GM12878 (cell line): ENCODE measurements around the gene ITGAV.

Source experiments
- ATF2 ChIP-seq: IDR thresholded peaks from 2 replicates; pipeline ENCODE4 v1.6.1; 2012; ENCODE audit warnings: low read length, inconsistent platforms
- BRCA1 ChIP-seq: IDR thresholded peaks from 2 replicates; pipeline ENCODE4 v1.6.1; 2011; ENCODE audit warnings: low read depth, low read length, improper control_type of control experiment
- CREM ChIP-seq: IDR thresholded peaks from 2 replicates; pipeline ENCODE4 v1.6.1; 2014; ENCODE audit warnings: antibody characterized with exemption, low read depth
- CTCF ChIP-seq, 3 experiments: IDR thresholded peaks in 2 of 3; conservative IDR thresholded peaks in 1 of 3; 2 replicates each; pipeline ENCODE4 v1.5.1; 2011; ENCODE audit warnings: low read depth in 3 of 3, low read length in 3 of 3, mild to moderate bottlenecking in 3 of 3, control low read depth in 2 of 3, moderate library complexity in 2 of 3, inconsistent platforms in 1 of 3, mixed read lengths in 1 of 3; ENCODE audit not compliant: control insufficient read depth in 2 of 3, insufficient read depth in 1 of 3; ENCODE audit errors: extremely low read depth in 1 of 3
- EP300 ChIP-seq, 2 experiments: fragments of 150-350 bp in 1 of 2; IDR thresholded peaks; 2 replicates each; pipeline ENCODE4 v1.6.1; 2011 to 2012; ENCODE audit warnings: low read depth in 2 of 2, low read length in 2 of 2, borderline replicate concordance in 1 of 2, improper control_type of control experiment in 1 of 2, inconsistent platforms in 1 of 2; ENCODE audit not compliant: control insufficient read depth in 1 of 2
- FOS ChIP-seq: IDR thresholded peaks from 3 replicates; pipeline ENCODE4 v1.6.1; 2011; ENCODE audit warnings: borderline replicate concordance; ENCODE audit not compliant: insufficient read length; ENCODE audit errors: extremely low read depth
- MXI1 ChIP-seq: fragments of 150-350 bp; IDR thresholded peaks from 2 replicates; pipeline ENCODE4 v1.6.1; 2011; ENCODE audit warnings: low read depth, mild to moderate bottlenecking, inconsistent platforms, low read length, improper control_type of control experiment
- POLR2AphosphoS5 ChIP-seq: IDR thresholded peaks from 2 replicates; pipeline ENCODE4 v1.6.1; 2011; ENCODE audit warnings: mild to moderate bottlenecking, low read length, inconsistent platforms
- RAD21 ChIP-seq: IDR thresholded peaks from 2 replicates; pipeline ENCODE4 v1.6.1; 2011; ENCODE audit warnings: mild to moderate bottlenecking, low read depth, low read length, moderate library complexity; ENCODE audit not compliant: insufficient read depth
- ZNF592 ChIP-seq: fragments of 450-650 bp; IDR thresholded peaks from 2 replicates; pipeline ENCODE4 v1.6.1; 2017; ENCODE audit warnings: mild to moderate bottlenecking, moderate library complexity
- TF ChIP-seq, protein P1 (sequence below): fragments of 450-650 bp; IDR thresholded peaks from 2 replicates; pipeline ENCODE4 v1.6.1; 2014; ENCODE audit warnings: mild to moderate bottlenecking

DNA sequence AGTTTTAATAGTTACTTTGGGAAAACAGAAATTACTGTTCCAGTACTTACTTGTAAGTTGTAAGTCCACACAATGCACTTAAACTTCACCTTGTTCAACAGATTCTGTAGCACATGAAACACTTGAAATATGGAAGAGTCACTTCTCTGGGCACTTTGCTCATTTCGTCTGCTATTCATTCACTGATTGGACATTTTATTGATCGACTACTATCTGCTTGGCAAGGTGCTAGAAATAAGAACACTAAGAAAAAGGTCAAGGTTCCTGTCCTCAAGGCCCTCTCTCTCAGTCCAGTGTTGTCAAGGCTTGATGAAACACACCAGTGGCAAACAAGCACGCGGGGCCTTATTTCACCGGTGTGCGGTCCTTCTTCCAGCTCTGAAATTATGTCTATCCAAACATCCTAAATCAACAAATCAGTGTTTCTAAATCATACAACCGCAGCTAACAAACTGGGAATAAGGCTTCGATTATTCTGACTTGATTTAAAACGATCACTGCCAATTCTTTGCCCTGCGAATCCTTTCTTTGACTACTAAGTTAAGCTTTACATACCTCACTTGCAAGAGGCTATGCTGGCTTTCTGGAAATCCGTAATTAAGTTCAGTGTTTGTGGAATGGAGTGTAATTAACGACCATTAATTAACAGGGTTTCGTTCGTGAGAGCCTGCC lies 780 bp upstream of the ITGAV start:
- TF ChIP-seq FOS (no peak), BRCA1 (no peak), ZNF592 (no peak), CTCF (IDR thresholded peaks at IDR 0.05 in 2 of 3, conservative IDR thresholded peaks at IDR 0.05 in 1 of 3; ENCODE audit: control insufficient read depth in 2 of 3, extremely low read depth in 1 of 3, insufficient read depth in 1 of 3, low read depth in 3 of 3, low read length in 3 of 3) (no peak), MXI1 (0 out of 2 replicates have a peak, but pooled peaks have one; percentile 13), EP300 (IDR thresholded peaks at IDR 0.05; ENCODE audit: borderline replicate concordance in 1 of 2, control insufficient read depth in 1 of 2, low read depth in 2 of 2, low read length in 2 of 2) (no peak), ATF2 (no peak), CREM (no peak; the same call in 1 of the 2 replicates), POLR2AphosphoS5 (no peak), RAD21 (no peak)
- TF ChIP-seq, protein P1, sequence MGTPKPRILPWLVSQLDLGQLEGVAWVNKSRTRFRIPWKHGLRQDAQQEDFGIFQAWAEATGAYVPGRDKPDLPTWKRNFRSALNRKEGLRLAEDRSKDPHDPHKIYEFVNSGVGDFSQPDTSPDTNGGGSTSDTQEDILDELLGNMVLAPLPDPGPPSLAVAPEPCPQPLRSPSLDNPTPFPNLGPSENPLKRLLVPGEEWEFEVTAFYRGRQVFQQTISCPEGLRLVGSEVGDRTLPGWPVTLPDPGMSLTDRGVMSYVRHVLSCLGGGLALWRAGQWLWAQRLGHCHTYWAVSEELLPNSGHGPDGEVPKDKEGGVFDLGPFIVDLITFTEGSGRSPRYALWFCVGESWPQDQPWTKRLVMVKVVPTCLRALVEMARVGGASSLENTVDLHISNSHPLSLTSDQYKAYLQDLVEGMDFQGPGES: no peak
